ENCODE data around the gene RAD21L1.
"Not testable (repeated sequence)": the region's sequence is repeated elsewhere in the genome, so short reads cannot be mapped to it uniquely, and the experiment has no call there.

The RAD21L1 gene

GRCh38 chr20:1199964-1200363 lies 25.9 kb upstream of the RAD21L1 start:
- DNase-seq (ENCODE audit: low read depth) = no peak

GRCh38 chr20:1202762-1203504 lies 22.9 kb upstream of the RAD21L1 start, which contains the start of gene C20orf202:
TSS of gene C20orf202 (plus strand) at chr20:1203454. CDS start at chr20:1203586, 132 bp downstream.
- no peak for DNase-seq (ENCODE audit: low read depth)

DNA sequence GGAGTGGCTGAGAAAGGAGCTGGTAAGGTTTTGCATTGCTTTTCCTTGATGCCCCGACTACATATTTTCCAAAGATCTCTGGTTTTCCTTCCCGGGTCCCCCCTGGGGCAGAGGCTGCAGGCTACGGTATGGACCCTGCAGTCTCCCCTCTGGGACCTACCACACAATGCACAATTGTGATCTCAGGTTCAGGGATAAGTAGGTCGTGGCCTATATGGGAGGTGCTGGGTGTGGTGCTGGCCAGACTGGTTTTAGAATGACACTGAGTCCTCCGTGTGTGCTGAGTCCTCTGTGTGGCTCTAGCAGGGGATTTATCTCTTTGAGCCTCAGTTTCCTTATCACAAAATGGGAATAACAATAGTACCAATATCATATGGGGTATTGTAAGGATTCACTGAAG lies 22.2 kb upstream of the RAD21L1 start:
- no peak for DNase-seq (ENCODE audit: low read depth)

- no peak for DNase-seq (ENCODE audit: low read depth)
These were observed 21.7 kb upstream of the RAD21L1 start for GRCh38 chr20:1204113-1204512.

- no peak for DNase-seq (ENCODE audit: low read depth)
These were observed 21.3 kb upstream of the RAD21L1 start for GRCh38 chr20:1204576-1204975.

DNA sequence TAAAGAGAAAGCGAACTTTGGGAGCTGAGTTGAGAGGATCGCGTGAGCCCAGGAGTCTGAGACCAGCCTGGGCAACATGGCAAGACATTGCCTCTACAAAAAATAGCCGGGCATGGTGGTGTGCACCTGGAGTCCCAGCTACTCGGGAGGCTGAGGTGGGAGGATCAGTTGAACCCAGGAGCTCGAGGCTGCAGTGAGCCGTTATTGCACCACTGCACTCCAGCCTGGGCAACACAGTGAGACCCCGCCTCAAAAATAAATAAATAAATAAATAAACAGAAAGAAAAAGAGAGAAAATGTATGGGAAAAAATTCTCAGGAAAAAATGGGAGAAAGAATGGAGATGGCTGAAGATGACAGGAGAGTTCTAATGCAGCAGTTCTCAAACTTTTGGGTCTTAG lies 20.0 kb upstream of the RAD21L1 start:
- no peak for DNase-seq (ENCODE audit: low read depth)

GRCh38 chr20:1206366-1207148 lies 19.3 kb upstream of the RAD21L1 start:
- peak; percentile 27 for DNase-seq (ENCODE audit: low read depth)

GRCh38 chr20:1207293-1207878 lies 18.5 kb upstream of the RAD21L1 start:
- DNase-seq (ENCODE audit: low read depth) = no peak

GRCh38 chr20:1209447-1210387 lies 16.1 kb upstream of the RAD21L1 start:
- DNase-seq (ENCODE audit: low read depth) = no peak

GRCh38 chr20:1210501-1210900 lies 15.3 kb upstream of the RAD21L1 start:
- DNase-seq (ENCODE audit: low read depth) = no peak

GRCh38 chr20:1212023-1212422 lies 13.8 kb upstream of the RAD21L1 start:
- no peak for DNase-seq (ENCODE audit: low read depth)

DNA sequence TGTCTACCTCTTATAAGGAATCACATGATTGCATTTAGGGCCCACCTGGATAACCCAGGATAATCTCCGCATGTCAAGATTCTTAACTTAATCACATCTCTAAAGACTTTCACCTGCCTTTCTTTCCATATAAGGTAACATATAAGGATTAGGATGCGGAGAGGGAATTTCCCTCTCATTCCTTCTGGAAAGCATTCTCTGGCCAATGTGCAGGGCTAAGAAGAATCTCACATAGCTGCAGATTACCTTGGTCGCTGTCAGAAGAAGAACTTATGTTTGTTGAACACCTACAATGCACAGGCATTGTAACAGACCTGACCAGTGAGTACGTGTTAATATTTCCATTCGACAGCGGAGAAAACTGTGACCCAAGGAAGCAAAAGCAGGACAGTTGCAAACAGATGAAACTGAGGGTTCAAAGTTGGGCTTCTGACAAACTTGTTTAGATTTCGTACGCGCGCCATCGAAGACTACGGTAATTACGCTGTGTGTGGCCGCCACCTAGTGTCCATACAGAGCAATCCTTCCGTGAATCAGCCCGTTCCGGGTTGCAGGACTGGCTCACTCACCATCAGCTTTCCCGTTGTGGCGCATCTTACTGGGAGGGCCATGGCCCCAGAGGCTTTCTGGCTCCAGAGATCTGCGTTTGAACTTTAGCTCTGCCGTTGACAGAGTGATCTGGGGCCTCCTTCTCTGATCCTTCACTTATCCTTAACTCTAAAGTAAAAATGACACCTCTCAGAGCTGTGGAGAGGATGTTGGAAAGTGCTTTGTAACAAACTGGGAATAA lies 13.0 kb upstream of the RAD21L1 start:
- peak; percentile 73 for DNase-seq (ENCODE audit: low read depth)

GRCh38 chr20:1214838-1215261 lies 11.0 kb upstream of the RAD21L1 start:
- no peak for DNase-seq (ENCODE audit: low read depth)

GRCh38 chr20:1215386-1216170 lies 10.3 kb upstream of the RAD21L1 start:
- DNase-seq (ENCODE audit: low read depth) = no peak

DNA sequence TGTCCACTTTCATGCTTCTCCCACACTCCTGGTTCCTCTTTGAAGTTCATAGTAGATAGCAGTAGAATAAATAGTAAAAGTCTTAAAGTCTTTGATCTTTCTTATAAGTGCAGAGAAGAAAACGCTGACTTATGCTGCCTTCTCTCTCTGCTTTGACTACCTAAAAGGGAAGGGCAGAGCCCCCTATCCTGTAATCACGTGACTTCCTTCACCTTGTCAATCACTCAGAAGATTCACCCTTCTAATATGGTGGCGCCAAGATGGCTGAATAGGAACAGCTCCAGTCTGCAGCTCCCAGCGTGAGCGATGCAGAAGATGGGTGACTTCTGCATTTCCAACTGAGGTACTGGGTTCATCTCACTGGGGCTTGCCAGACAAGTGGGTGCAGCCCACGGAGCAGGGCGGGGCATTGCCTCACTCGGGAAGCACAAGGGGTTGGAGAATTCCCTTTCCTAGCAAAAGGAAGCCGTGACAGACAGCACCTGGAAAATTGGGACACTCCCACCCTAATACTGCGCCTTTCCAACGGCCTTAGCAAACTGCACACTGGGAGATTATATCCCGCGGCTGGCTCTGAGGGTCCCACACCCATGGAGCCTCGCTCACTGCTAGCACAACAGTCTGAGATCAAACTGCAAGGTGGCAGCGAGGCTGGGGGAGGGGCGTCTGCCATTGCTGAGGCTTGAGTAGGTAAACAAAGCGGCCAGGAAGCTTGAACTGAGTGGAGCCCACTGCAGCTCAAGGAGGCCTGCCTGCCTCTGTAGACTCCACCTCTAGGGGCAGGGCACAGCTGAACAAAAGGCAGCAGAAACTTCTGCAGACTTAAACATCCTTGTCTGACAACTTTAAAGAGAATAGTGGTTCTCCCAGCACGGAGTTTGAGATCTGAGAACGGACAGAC lies 9.1 kb upstream of the RAD21L1 start:
- not testable (repeated sequence) for DNase-seq (ENCODE audit: low read depth)

GRCh38 chr20:1222750-1223149 lies 3.1 kb upstream of the RAD21L1 start:
- not testable (repeated sequence) for DNase-seq (ENCODE audit: low read depth)

- DNase-seq (ENCODE audit: low read depth) = no peak
These were observed 1.5 kb upstream of the RAD21L1 start for GRCh38 chr20:1224205-1224890.

DNA sequence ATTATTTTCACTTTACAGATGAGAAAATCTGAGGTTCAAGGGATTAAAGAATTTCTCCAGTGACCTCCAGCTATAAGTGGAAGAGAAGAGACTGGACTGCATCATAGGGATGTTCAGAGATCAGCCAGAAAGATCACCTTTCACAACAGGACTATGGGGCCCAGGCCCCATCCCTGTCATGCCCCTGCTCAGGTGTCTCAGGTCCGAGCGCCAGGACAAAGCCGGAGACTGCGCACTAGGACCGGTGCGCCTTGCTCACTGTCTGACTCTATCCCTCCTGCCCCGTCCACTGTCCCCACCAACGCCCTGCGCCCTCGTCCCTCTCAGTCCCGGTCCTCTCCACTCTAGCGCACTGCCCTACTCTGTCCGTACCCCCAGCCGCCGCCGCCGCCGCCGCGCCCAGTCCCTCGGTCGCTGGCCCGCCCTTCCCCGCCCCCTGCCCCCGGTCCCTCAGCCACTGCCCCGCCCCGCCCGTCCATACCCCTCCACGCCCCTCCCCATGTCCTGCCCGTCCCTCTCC lies 521 bp upstream of the RAD21L1 start:
- no peak for DNase-seq (ENCODE audit: low read depth)

Data from EH (cell line).